GM21360 (cell line): ENCODE results near the gene EYA2.
"Not testable (repeated sequence)": the region's sequence is repeated elsewhere in the genome, so short reads cannot be mapped to it uniquely, and the experiment has no call there.

Source experiments
- ATAC-seq: cut with Tn5 transposase; IDR thresholded peaks from one replicate; pipeline ENCODE4 v1.9.1; 2021; ENCODE audit warnings: mild to moderate bottlenecking, moderate library complexity; ENCODE audit not compliant: unreplicated experiment

The EYA2 gene

GRCh38 chr20:47196091-47197081 lies 301.7 kb downstream of the EYA2 start:
- ATAC-seq = no peak

- no peak for ATAC-seq
Measured at GRCh38 chr20:47198254-47198671, 303.6 kb downstream of the EYA2 start.

- no peak for ATAC-seq
Measured at GRCh38 chr20:47198996-47199552, 304.4 kb downstream of the EYA2 start.

GRCh38 chr20:47201074-47201730 lies 306.6 kb downstream of the EYA2 start:
- ATAC-seq = no peak

- no peak for ATAC-seq
Measured at GRCh38 chr20:47202733-47203667, 308.4 kb downstream of the EYA2 start.

- no peak for ATAC-seq
Measured at GRCh38 chr20:47204008-47204849, 309.6 kb downstream of the EYA2 start.

- ATAC-seq = not testable (repeated sequence)
Measured at GRCh38 chr20:47204850-47205122, 310.1 kb downstream of the EYA2 start.

GRCh38 chr20:47205577-47206123 lies 311.0 kb downstream of the EYA2 start:
- no peak for ATAC-seq

- not testable (repeated sequence) for ATAC-seq
Measured at GRCh38 chr20:47206552-47206951, 311.9 kb downstream of the EYA2 start.

- ATAC-seq = no peak
Measured at GRCh38 chr20:47206962-47207641, 312.5 kb downstream of the EYA2 start.

- no peak for ATAC-seq
Measured at GRCh38 chr20:47208534-47209174, 314.0 kb downstream of the EYA2 start.

GRCh38 chr20:47209982-47210381 lies 315.3 kb downstream of the EYA2 start:
- no peak for ATAC-seq

GRCh38 chr20:47210470-47210869 lies 315.8 kb downstream of the EYA2 start:
- ATAC-seq = no peak

- ATAC-seq = no peak
Measured at GRCh38 chr20:47211036-47211435, 316.4 kb downstream of the EYA2 start.

GRCh38 chr20:47212606-47213207 lies 318.1 kb downstream of the EYA2 start:
- no peak for ATAC-seq

GRCh38 chr20:47213966-47214365 lies 319.3 kb downstream of the EYA2 start:
- ATAC-seq = no peak

GRCh38 chr20:47215653-47216397 lies 321.2 kb downstream of the EYA2 start:
- no peak for ATAC-seq
